ENCODE measurements around the gene CDC37L1. TPM values are rescaled to one million over a fixed set of nuclear protein-coding genes. Genes with fewer than 3 reads are reported as not detected.

CDC37L1 gene
- total RNA-seq, 2 donors from 2014 or later = 9.3 to 11.0 TPM

- Mint-ChIP-seq H3K4me3 (peak overlapping the region; percentile 87 to 90), H3K27ac (peak overlapping the region; percentile 21), H3K9me3 (no peaks in the 10 kb centered on the region), H3K4me1 (ENCODE audit: low read depth) (peaks cover 55% of the 10 kb centered on the region), H3K27me3 (ENCODE audit: low read depth) (no peaks in the 10 kb centered on the region), H3K36me3 (ENCODE audit: insufficient read depth in 2 of 2) (peaks cover 0 to 2% of the 10 kb centered on the region in 2 donors)
- ATAC-seq (replicated peaks in 1 of 2) = no peak
- DNase-seq = no peak
Observed at GRCh38 chr9:4661611-4662010, 17.8 kb upstream of the CDC37L1 start.

- H3K9me3 Mint-ChIP-seq = no peaks in the 10 kb centered on the region
- peak within 1 kb of the TSS; percentile 87 to 90 for H3K4me3 Mint-ChIP-seq
- H3K27me3 Mint-ChIP-seq (ENCODE audit: low read depth) = no peaks in the 10 kb centered on the region
- H3K4me1 Mint-ChIP-seq (ENCODE audit: low read depth) = peaks cover 63% of the 10 kb centered on the region
- DNase-seq (peak; percentile 76 to 82), ATAC-seq (replicated peaks in 1 of 2) (peak; percentile 79 to 89)
- peak within 1 kb of the TSS; percentile 66 for H3K27ac Mint-ChIP-seq
- H3K36me3 Mint-ChIP-seq (ENCODE audit: insufficient read depth in 2 of 2) = peaks cover 0 to 2% of the 10 kb centered on the region in 2 donors
Observed at GRCh38 chr9:4662108-4662988, 17.0 kb upstream of the CDC37L1 start, which contains the start of gene PLPP6. PLPP6 (plus strand) TSS chr9:4662294; CDS start chr9:4662376, 82 bp downstream.

GRCh38 chr9:4662989-4663792 is 16.2 kb upstream of the CDC37L1 start:
- Mint-ChIP-seq H3K27ac (peak overlapping the region; percentile 66), H3K9me3 (no peaks in the 10 kb centered on the region), H3K27me3 (ENCODE audit: low read depth) (no peaks in the 10 kb centered on the region), H3K4me1 (ENCODE audit: low read depth) (peaks cover 71% of the 10 kb centered on the region), H3K36me3 (ENCODE audit: insufficient read depth in 2 of 2) (peaks cover 0 to 2% of the 10 kb centered on the region in 2 donors), H3K4me3 (peak overlapping the region; percentile 87 to 90)
- ATAC-seq (replicated peaks in 1 of 2) (peak in 1 of 2 donors; percentile 4), DNase-seq (no peak)

GRCh38 chr9:4663956-4664355 is 15.4 kb upstream of the CDC37L1 start:
- DNase-seq (no peak), ATAC-seq (replicated peaks in 1 of 2) (no peak)
- no peak overlapping the region for H3K27ac Mint-ChIP-seq
- H3K4me3 Mint-ChIP-seq = peak overlapping the region in 1 of 2 donors; percentile 87
- H3K27me3 Mint-ChIP-seq (ENCODE audit: low read depth) = no peaks in the 10 kb centered on the region
- H3K36me3 Mint-ChIP-seq (ENCODE audit: insufficient read depth in 2 of 2) = peaks cover 0 to 2% of the 10 kb centered on the region in 2 donors
- peaks cover 77% of the 10 kb centered on the region for H3K4me1 Mint-ChIP-seq (ENCODE audit: low read depth)
- H3K9me3 Mint-ChIP-seq = no peaks in the 10 kb centered on the region

- Mint-ChIP-seq H3K27me3 (ENCODE audit: low read depth) (no peaks in the 10 kb centered on the region), H3K36me3 (ENCODE audit: insufficient read depth in 2 of 2) (no peaks in the 10 kb centered on the region), H3K4me3 (peak overlapping the region; percentile 81 to 97), H3K4me1 (ENCODE audit: low read depth) (peaks cover 82% of the 10 kb centered on the region), H3K27ac (peak overlapping the region; percentile 50), H3K9me3 (no peaks in the 10 kb centered on the region)
- DNase-seq = no peak
- no peak for ATAC-seq (replicated peaks in 1 of 2)
Observed at GRCh38 chr9:4665357-4665756, 14.0 kb upstream of the CDC37L1 start.

GRCh38 chr9:4666042-4666699 is 13.2 kb upstream of the CDC37L1 start, which contains the start of gene SPATA6L:
SPATA6L (minus strand) TSS chr9:4666480; CDS start chr9:4666250, 230 bp downstream.
- Mint-ChIP-seq H3K27me3 (ENCODE audit: low read depth) (no peaks in the 10 kb centered on the region), H3K4me1 (ENCODE audit: low read depth) (peaks cover 88% of the 10 kb centered on the region), H3K27ac (peak within 1 kb of the TSS; percentile 86), H3K36me3 (ENCODE audit: insufficient read depth in 2 of 2) (no peaks in the 10 kb centered on the region), H3K9me3 (no peaks in the 10 kb centered on the region), H3K4me3 (peak within 1 kb of the TSS; percentile 81 to 97)
- peak; percentile 46 to 47 for ATAC-seq (replicated peaks in 1 of 2)
- peak; percentile 48 to 50 for DNase-seq

GRCh38 chr9:4667681-4668080 is 11.7 kb upstream of the CDC37L1 start:
- no peak for DNase-seq
- no peak overlapping the region for H3K27ac Mint-ChIP-seq

GRCh38 chr9:4668604-4669003 is 10.8 kb upstream of the CDC37L1 start:
- Mint-ChIP-seq H3K4me1 (ENCODE audit: low read depth) (peaks cover 68% of the 10 kb centered on the region), H3K27me3 (ENCODE audit: low read depth) (no peaks in the 10 kb centered on the region), H3K9me3 (no peaks in the 10 kb centered on the region), H3K36me3 (ENCODE audit: insufficient read depth in 2 of 2) (no peaks in the 10 kb centered on the region), H3K27ac (no peak overlapping the region), H3K4me3 (no peak overlapping the region)
- no peak for DNase-seq
- ATAC-seq (replicated peaks in 1 of 2) = no peak

More at GRCh38 chr9:4667681-4668080, 11.7 kb upstream of the CDC37L1 start:
- Mint-ChIP-seq H3K4me1 (ENCODE audit: low read depth) (peaks cover 78% of the 10 kb centered on the region), H3K36me3 (ENCODE audit: insufficient read depth in 2 of 2) (no peaks in the 10 kb centered on the region), H3K9me3 (no peaks in the 10 kb centered on the region), H3K4me3 (no peak overlapping the region), H3K27me3 (ENCODE audit: low read depth) (no peaks in the 10 kb centered on the region)
- no peak for ATAC-seq (replicated peaks in 1 of 2)

- ATAC-seq (replicated peaks in 1 of 2) (no peak), DNase-seq (no peak)
- H3K36me3 Mint-ChIP-seq (ENCODE audit: insufficient read depth in 2 of 2) = no peaks in the 10 kb centered on the region
- no peak overlapping the region for H3K27ac Mint-ChIP-seq
- peaks cover 56% of the 10 kb centered on the region for H3K4me1 Mint-ChIP-seq (ENCODE audit: low read depth)
- H3K4me3 Mint-ChIP-seq = no peak overlapping the region
- H3K9me3 Mint-ChIP-seq = no peaks in the 10 kb centered on the region
- no peaks in the 10 kb centered on the region for H3K27me3 Mint-ChIP-seq (ENCODE audit: low read depth)
Observed at GRCh38 chr9:4669890-4670289, 9.5 kb upstream of the CDC37L1 start.

GRCh38 chr9:4670591-4670990 is 8.8 kb upstream of the CDC37L1 start:
- Mint-ChIP-seq H3K27me3 (ENCODE audit: low read depth) (no peaks in the 10 kb centered on the region), H3K4me1 (ENCODE audit: low read depth) (peaks cover 49% of the 10 kb centered on the region), H3K36me3 (ENCODE audit: insufficient read depth in 2 of 2) (no peaks in the 10 kb centered on the region), H3K9me3 (no peaks in the 10 kb centered on the region), H3K27ac (peak overlapping the region; percentile 35), H3K4me3 (peak overlapping the region; percentile 29 to 33)
- DNase-seq (no peak), ATAC-seq (replicated peaks in 1 of 2) (peak in 1 of 2 donors; percentile 31)

GRCh38 chr9:4671737-4672136 is 7.6 kb upstream of the CDC37L1 start:
- H3K4me3 Mint-ChIP-seq = no peak overlapping the region
- H3K4me1 Mint-ChIP-seq (ENCODE audit: low read depth) = peaks cover 37% of the 10 kb centered on the region
- H3K27me3 Mint-ChIP-seq (ENCODE audit: low read depth) = no peaks in the 10 kb centered on the region
- ATAC-seq (replicated peaks in 1 of 2) = peak; percentile 67 to 76
- no peak overlapping the region for H3K27ac Mint-ChIP-seq
- no peaks in the 10 kb centered on the region for H3K9me3 Mint-ChIP-seq
- H3K36me3 Mint-ChIP-seq (ENCODE audit: insufficient read depth in 2 of 2) = no peaks in the 10 kb centered on the region
- no peak for DNase-seq

- Mint-ChIP-seq H3K4me3 (no peak overlapping the region), H3K9me3 (no peaks in the 10 kb centered on the region), H3K27ac (no peak overlapping the region), H3K27me3 (ENCODE audit: low read depth) (no peaks in the 10 kb centered on the region), H3K36me3 (ENCODE audit: insufficient read depth in 2 of 2) (no peaks in the 10 kb centered on the region), H3K4me1 (ENCODE audit: low read depth) (peaks cover 17% of the 10 kb centered on the region)
- ATAC-seq (replicated peaks in 1 of 2) (no peak), DNase-seq (no peak)
Observed at GRCh38 chr9:4674783-4675182, 4.6 kb upstream of the CDC37L1 start.

Data from activated T-cell treated with anti-CD3 and anti-CD28 coated beads, Interleukin-2, amount 50 U/mL, for 72 hours (primary cell).